HG03066 (cell line): ENCODE measurements around the gene FIP1L1.
"Not testable (repeated sequence)": the region's sequence is repeated elsewhere in the genome, so short reads cannot be mapped to it uniquely, and the experiment has no call there.

ENCODE experiments used
- ATAC-seq: cut with Tn5 transposase; IDR thresholded peaks from one replicate; pipeline ENCODE4 v1.9.1; 2021; ENCODE audit warnings: low read depth; ENCODE audit not compliant: unreplicated experiment

The FIP1L1 gene

DNA sequence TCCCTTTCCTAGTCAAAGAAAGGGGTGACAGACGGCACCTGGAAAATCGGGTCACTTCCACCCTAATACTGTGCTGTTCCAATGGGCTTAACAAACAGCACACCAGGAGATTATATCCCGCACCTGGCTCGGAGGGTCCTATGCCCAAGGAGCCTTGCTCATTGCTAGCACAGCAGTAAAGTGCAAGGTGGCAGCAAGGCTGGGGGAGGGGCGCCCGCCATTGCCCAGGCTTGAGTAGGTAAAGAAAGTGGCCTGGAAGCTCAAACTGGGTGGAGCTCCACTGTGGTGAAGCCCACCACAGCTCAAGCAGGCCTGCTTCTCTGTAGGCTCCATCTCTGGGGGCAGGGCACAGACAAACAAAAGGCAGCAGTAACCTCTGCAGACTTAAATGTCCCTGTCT is 89.1 kb downstream of the FIP1L1 start:
- not testable (repeated sequence) for ATAC-seq

GRCh38 chr4:53476232-53477037 is 99.0 kb downstream of the FIP1L1 start:
- ATAC-seq: no peak

GRCh38 chr4:53477038-53477565 is 99.7 kb downstream of the FIP1L1 start:
- ATAC-seq: no peak

DNA sequence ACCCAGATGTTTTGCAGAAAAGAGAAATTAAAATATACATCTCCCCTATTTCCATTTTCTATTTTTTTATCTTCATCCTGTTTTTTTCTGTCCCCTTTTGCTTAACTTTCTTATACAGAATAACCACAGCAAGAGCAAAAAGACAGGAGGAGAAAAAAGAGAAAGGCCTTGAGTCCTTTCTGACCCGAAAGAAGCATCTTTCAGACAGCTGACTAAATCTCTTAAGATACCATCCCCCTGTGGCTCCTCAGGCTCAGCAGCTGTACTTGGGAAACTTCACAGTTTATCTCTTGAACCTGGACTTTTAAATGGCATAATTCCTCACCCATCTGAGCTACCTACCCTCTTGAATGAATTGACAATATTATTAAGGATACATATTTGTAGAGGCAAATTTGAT is 100.2 kb downstream of the FIP1L1 start:
- no peak for ATAC-seq

GRCh38 chr4:53478671-53479456 is 101.4 kb downstream of the FIP1L1 start:
- no peak for ATAC-seq

DNA sequence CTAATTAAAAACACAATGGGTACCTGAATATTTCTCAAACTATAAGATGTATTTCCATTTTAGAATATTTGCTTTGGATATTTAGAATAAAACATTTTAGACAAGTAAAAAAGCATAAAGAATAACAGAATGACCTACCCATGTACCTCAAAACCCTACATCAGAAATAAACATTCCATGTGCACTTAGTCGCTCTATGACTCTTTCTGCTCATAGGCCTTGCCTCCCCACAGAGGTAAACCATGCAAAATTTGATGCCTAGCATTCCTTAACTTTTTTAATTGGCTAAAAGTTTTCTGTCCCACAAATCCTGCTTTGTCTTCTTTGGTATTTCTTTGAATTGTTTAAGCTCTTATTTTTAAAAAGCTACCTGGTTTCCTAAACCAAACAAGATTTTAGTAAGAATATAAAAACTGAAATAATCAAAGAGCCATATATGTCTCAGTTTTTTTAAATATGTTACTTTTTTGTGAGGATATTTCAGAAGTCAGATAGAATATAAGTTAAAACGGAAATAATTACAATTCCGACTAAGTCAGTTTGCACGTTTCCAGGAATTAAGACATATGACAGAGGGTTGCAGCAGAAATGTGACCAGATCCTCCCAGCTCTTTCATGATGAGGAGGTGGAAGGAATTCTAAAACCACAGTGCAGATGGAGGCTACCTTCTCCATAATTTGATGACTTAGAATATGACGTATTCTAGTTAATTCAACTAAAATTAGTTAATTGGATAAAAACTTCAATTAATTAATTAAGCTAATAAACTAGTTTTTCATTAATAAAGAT is 102.5 kb downstream of the FIP1L1 start:
- no peak for ATAC-seq

GRCh38 chr4:53480909-53481308 is 103.5 kb downstream of the FIP1L1 start:
- no peak for ATAC-seq

DNA sequence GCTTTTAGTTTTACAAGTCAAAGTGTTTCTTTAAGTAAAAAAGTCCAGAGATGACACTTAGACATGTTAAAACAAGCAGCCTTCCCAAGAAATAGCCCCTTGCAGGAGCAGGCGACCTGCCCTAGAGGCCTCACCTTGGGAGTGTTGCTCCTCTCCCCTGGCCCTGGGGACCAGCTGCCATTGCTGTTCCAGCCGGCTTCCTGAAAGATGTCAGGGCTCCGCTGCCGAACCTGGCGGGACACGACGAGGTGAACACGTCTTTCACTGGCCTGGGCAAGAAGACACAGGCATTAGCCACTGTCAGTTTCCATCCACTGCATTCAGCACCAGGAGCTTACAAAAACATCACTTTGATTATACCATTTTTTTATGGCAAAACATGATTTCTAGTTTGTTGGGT is 104.1 kb downstream of the FIP1L1 start:
- ATAC-seq: no peak

DNA sequence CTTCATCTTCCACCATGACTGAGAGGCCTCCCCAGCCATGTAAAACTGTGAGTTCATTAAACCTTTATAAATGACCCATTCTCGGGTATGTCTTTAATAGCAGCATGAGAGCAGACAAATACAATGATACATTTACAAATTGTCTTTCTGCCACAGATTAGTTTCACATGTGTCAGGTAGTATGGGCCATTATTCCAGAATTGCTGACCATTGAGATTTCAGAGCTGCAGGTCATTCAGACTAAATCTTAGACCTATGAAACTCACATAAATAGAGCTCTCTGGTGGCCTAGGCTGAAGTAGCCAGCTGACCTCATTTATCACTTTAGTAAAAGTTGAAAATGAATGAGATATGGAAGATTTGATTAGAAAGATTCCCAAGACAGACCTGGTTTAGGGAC is 105.8 kb downstream of the FIP1L1 start:
- no peak for ATAC-seq

DNA sequence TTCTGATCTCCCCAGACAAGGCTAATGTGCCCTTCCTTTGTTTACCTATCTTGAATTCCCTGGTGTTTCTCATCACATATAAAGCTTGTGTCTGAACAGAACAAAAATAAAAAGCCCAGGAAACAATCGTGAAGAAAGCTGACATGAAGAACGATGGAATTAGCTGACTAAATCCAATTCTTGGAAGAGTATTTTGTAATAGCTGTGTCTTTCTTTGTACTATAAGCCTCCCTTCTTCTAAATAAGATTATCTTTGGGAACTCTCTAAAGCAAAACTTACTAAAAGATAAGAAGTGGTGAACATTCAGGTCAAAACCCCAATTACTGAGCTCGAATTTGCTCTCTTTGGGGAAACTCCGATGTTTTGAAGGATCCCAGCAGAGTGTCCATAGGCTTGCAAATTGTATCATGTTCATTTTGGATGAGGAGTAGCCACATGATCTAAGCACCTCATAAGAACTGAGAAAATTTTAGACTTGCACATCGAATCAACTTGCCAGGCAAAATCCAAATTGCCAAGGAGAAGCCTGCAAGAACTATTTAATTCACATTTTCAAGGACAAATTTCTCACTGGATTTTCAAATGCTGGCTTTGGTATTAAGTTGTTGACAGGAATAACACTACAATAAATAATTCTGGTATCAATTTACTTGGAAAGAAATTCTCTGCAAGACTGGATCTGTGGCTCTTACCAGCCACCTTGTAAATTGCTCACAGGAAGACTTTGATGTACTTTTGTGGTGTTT is 107.6 kb downstream of the FIP1L1 start:
- ATAC-seq: no peak

DNA sequence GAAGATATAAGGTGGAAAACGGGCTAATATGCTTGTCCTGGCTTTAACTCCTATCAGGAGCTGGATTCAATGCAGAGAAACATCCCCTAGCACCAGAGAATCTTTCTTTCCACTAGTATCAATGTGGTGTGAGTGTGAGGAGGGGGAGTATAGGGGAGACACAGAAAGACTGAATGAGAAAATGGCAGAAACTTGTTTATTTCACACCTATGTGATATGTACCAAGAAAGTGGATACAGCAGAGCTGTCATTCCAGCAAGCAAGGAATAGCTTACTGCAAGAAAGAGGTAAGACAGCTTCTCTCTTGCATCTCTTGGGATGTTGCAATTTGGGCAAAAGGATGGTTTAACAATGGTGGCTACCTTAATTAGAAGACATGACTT is 108.2 kb downstream of the FIP1L1 start:
- no peak for ATAC-seq

- no peak for ATAC-seq
Measured at GRCh38 chr4:53487766-53488165, 110.3 kb downstream of the FIP1L1 start.

- no peak for ATAC-seq
Measured at GRCh38 chr4:53489279-53489889, 111.9 kb downstream of the FIP1L1 start.

GRCh38 chr4:53490161-53490956 is 112.9 kb downstream of the FIP1L1 start:
- no peak for ATAC-seq

DNA sequence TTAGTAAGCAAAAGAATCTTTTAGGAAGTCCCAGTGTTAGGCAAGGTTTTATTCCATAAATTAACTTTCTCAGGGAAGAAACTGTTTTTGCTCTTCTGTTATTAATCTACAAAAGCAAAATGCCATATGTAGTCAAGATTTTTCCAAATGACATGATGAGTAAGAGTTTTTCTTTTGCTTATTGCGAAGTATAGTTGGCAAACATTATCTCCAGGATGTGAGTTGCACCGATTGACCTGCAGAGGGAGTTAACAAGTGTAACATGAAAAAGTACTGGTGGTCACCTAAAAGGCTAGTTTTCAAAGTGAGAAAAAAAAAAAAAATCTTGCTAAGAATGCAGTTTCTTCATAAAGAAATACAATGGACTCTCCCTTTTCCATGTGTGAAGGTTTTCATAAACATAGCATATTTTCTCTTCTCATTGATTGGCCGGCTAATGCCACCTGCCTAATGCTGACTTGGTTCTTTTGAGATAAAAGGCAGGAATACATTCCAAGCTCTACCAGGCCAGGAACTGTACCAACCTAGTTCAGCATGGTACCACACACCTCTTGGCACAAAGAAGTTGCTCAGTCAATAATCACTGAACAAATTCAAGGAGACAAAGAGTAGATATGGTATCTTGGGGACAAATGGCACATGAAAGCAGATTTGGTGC is 113.7 kb downstream of the FIP1L1 start:
- no peak for ATAC-seq

DNA sequence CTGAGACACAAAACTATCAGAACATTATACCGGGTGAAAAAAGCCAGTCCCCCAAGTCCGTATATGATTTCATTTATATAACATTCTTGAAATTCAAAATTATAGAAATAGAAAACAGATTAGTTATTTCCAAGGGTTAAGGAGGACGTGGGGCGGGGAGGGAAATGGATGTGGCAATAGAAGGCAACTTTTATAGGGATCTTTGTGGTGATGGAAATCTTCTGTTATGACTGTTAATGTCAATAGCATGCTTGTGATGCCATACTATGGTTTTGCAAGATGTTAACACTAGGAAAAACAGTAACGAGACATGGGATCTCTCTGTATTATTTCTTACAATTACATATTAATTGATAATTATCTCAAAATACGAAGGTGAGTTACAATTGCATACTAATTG is 117.4 kb downstream of the FIP1L1 start:
- no peak for ATAC-seq

DNA sequence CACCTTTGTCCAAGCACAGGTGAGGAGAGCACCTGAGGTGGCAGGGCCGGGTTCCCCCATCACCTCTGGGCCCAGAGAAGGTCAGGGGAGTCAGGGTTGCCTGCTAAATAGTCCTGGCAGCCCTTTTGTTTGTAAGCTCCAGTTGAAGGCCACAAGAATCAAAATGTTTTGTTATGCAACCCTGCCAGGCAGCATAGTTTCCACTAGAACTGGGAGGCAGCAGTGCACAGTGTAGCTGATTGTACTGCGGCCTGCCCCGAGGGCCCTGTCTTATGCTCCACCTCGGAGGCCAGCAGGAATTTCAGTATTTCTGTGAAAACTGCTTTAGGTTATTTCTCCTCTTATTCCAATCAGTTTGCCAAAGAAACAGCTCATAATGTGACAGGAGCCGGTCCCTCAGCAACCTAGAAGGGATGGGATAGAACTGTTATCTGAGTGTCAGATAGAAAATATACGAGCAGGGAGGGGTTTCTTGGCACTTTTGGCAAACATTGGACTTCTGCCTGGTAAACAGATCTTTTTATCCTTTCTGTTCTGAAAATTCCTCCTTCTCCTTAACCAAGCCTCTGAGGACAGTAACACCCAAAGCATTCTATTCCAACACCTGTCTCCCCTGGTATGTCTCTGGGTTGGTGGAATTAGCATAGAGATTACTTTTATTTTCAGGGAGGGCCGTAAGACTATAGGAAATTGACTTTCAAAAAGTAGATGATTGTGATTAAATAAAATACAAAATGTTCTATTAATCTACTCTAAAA is 120.2 kb downstream of the FIP1L1 start:
- ATAC-seq: no peak

- no peak for ATAC-seq
Measured at GRCh38 chr4:53498706-53499105, 121.3 kb downstream of the FIP1L1 start.
